Measurements from ENCODE around the gene PARD3B. TPM values are rescaled to one million over a fixed set of nuclear protein-coding genes. Genes with fewer than 3 reads are reported as not detected.

The PARD3B gene
- total and polyA plus RNA-seq, 2 donors from 2014 or later = 5.3 to 29.6 TPM

GRCh38 chr2:205474741-205475415, 929.6 kb downstream of the PARD3B start:
- no peak overlapping the region for H3K9ac ChIP-seq (ENCODE audit: low read length in 3 of 3)
- no peaks in the 10 kb centered on the region for H3K9me3 ChIP-seq (ENCODE audit: control insufficient read depth in 2 of 3, insufficient read depth in 1 of 3, low read length in 3 of 3)
- no peaks in the 10 kb centered on the region for H3K36me3 ChIP-seq (ENCODE audit: control insufficient read depth in 2 of 3, insufficient read depth in 3 of 3, low read length in 3 of 3)
- H3K4me1 ChIP-seq (ENCODE audit: control insufficient read depth in 2 of 3, insufficient read depth in 2 of 3, low read depth in 1 of 3, low read length in 3 of 3) = no peaks in the 10 kb centered on the region
- no peak overlapping the region for H3K4me3 ChIP-seq (ENCODE audit: low read length in 3 of 3)
- no peaks in the 10 kb centered on the region for H3K27me3 ChIP-seq (ENCODE audit: control insufficient read depth, insufficient read depth, low read length)
- TF ChIP-seq CTCF (IDR thresholded peaks at IDR 0.05; ENCODE audit: borderline replicate concordance, extremely low read depth, insufficient read depth) = no peak
- no peak for DNase-seq
- intact Hi-C loops (cut with DNase I) = no loop called here
- FAIRE-seq = no peak
- no peak overlapping the region for H3K27ac ChIP-seq (ENCODE audit: low read depth in 2 of 2, low read length in 2 of 2)

GRCh38 chr2:205475416-205475768, 930.1 kb downstream of the PARD3B start:
- Histone ChIP-seq H3K4me3 (ENCODE audit: low read length in 3 of 3) (no peak overlapping the region), H3K27me3 (ENCODE audit: control insufficient read depth, insufficient read depth, low read length) (no peaks in the 10 kb centered on the region), H3K36me3 (ENCODE audit: control insufficient read depth in 2 of 3, insufficient read depth in 3 of 3, low read length in 3 of 3) (no peaks in the 10 kb centered on the region), H3K9ac (ENCODE audit: low read length in 3 of 3) (no peak overlapping the region), H3K27ac (ENCODE audit: low read depth in 2 of 2, low read length in 2 of 2) (no peak overlapping the region), H3K4me1 (ENCODE audit: control insufficient read depth in 2 of 3, insufficient read depth in 2 of 3, low read depth in 1 of 3, low read length in 3 of 3) (no peaks in the 10 kb centered on the region), H3K9me3 (ENCODE audit: control insufficient read depth in 2 of 3, insufficient read depth in 1 of 3, low read length in 3 of 3) (no peaks in the 10 kb centered on the region)
- no peak for TF ChIP-seq CTCF (IDR thresholded peaks at IDR 0.05; ENCODE audit: borderline replicate concordance, extremely low read depth, insufficient read depth)
- DNase-seq = no peak
- intact Hi-C loops (cut with DNase I) = no loop called here
- FAIRE-seq = no peak

GRCh38 chr2:205477016-205477705, 931.9 kb downstream of the PARD3B start:
- FAIRE-seq (no peak), DNase-seq (no peak)
- H3K4me3 ChIP-seq (ENCODE audit: low read length in 3 of 3) = no peak overlapping the region
- no peaks in the 10 kb centered on the region for H3K9me3 ChIP-seq (ENCODE audit: control insufficient read depth in 2 of 3, insufficient read depth in 1 of 3, low read length in 3 of 3)
- no peaks in the 10 kb centered on the region for H3K4me1 ChIP-seq (ENCODE audit: control insufficient read depth in 2 of 3, insufficient read depth in 2 of 3, low read depth in 1 of 3, low read length in 3 of 3)
- no peak overlapping the region for H3K9ac ChIP-seq (ENCODE audit: low read length in 3 of 3)
- no peaks in the 10 kb centered on the region for H3K36me3 ChIP-seq (ENCODE audit: control insufficient read depth in 2 of 3, insufficient read depth in 3 of 3, low read length in 3 of 3)
- intact Hi-C loops (cut with DNase I) = no loop called here
- no peak overlapping the region for H3K27ac ChIP-seq (ENCODE audit: low read depth in 2 of 2, low read length in 2 of 2)
- no peak for TF ChIP-seq CTCF (IDR thresholded peaks at IDR 0.05; ENCODE audit: borderline replicate concordance, extremely low read depth, insufficient read depth)
- no peaks in the 10 kb centered on the region for H3K27me3 ChIP-seq (ENCODE audit: control insufficient read depth, insufficient read depth, low read length)
